Lung microvascular endothelial cell (primary cell): Measurements from ENCODE around the gene PKDCC. TPM values are rescaled to one million over a fixed set of nuclear protein-coding genes. Genes with fewer than 3 reads are reported as not detected.
A peak's percentile ranks its signal among the peaks of the same experiment; 100 is the strongest.

Experiments used
- DNase-seq, 2 donors: peaks; one replicate each; pipeline versions ENCODE4 v3.0.0 to v3.0.0-alpha.2; 2010; ENCODE audit warnings: low read depth in 2 of 2
- total RNA-seq: library from RNA; depleted of rRNA; stranded (reverse); fragments of >200 nt; gene quantifications from 2 replicates; pipeline ENCODE4 v1.2.1, GENCODE V29; 2014

Gene PKDCC
- total RNA-seq, 1 donor from 2014 or later: 4.2 TPM

DNA sequence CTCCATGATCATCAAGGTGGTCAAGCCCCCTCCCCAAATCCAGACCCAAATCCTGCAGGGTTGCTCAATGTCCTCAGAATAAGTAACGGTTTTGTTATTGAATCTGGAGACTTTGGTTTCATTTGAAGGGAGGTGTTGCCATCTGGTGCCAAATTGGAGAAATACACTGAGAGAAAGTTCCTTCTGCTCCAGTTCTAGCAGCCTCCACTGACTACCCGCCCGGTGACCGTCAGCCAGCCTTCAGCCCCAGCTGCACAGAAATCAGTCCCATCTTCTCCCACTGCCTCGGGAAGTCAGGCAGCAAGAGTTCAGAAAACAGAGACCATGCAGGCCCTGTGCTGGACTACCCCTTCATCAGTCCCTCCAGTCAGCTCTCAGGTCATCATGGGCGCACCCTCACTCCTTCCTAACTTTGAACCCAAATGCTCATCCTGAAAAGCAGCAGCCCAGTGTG lies 38.7 kb downstream of the PKDCC start:
- DNase-seq: peak; percentile 65 to 72

GRCh38 chr2:42087137-42087856 lies 39.5 kb downstream of the PKDCC start:
- DNase-seq: no peak

GRCh38 chr2:42087857-42088195 lies 40.0 kb downstream of the PKDCC start:
- no peak for DNase-seq

DNA sequence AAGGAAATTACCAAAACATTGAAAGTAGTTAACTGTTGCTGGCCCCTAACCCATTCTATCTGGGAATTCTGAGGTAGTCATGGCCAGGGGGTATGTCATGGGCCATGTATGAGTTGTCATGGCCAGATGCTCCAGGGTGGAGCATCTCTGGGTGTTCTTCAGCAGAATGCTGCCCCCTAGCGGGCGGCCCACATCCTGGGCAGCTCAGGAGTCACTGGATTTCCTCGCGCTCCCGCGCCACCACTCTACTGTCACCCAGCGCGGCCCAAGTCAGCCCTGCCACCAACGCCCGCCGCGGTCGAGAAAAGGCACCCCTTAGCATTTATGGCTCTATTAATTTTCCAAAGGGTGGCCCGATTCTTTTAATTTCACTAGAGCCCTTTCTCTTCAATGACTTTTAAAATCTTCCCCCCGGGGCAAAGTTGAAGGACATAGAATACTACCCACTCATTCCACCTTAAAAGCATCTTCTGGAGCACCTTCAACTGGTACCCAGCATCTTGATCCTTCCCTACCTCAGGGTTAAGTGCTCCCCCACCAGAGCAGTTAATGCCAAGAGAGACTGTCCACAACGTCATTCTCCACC lies 41.6 kb downstream of the PKDCC start:
- peak; percentile 65 to 74 for DNase-seq

DNA sequence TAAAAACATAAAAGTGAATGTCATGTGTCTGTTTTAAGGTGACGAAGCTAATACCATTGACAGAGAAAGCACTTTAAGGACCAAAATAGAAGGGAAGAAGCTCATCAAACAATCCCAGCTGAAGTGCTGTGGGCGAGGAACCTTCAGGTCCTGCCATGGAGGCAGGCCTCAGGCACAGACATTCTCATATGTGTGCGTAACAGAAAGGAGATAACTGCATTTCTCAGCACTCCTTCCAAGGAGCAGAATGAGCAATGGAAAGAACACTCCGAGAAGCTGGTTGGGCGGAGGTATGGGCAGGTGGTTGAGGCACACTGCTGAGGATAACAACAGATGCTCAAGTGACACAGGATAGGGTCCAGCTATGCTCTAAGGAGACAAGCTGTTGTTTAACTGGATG lies 42.4 kb downstream of the PKDCC start:
- no peak for DNase-seq

GRCh38 chr2:42091671-42092070 lies 43.9 kb downstream of the PKDCC start:
- DNase-seq: no peak

- peak in 1 of 2 donors; percentile 67 for DNase-seq
These were observed 44.5 kb downstream of the PKDCC start for GRCh38 chr2:42092084-42092996.

GRCh38 chr2:42094114-42094513 lies 46.3 kb downstream of the PKDCC start:
- no peak for DNase-seq

GRCh38 chr2:42095923-42096408 lies 48.1 kb downstream of the PKDCC start:
- DNase-seq: peak; percentile 78 to 88

- DNase-seq: no peak
These were observed 49.2 kb downstream of the PKDCC start for GRCh38 chr2:42096869-42097591.

GRCh38 chr2:42098571-42099437 lies 51.0 kb downstream of the PKDCC start:
- peak in 1 of 2 donors; percentile 26 for DNase-seq

- no peak for DNase-seq
These were observed 51.8 kb downstream of the PKDCC start for GRCh38 chr2:42099438-42100173.

DNA sequence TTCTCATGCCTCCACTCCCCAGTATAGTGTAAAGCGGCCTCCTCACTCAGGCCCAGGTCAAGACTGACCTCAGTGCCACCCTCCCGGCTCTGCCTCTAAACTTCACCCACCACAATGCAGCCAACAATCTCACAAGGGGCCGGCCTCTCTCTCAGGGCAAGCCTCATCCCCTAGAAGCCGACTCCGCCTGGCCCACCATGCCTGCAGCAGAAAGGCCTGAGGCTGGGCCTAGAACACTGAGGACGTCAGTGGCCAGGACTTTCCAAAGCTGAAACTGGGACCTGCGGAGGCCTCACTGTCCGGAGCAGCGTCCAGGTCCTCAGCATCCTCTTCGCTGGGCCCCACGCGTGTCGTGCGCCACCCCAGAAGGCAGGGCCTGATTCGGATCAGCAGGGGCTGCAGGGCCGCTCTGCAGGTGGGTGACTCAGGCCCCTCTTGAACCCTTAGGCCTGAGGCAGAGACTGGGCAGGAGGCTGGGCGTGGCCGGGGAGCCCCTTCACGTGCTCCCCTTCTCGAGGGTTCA lies 52.9 kb downstream of the PKDCC start:
- DNase-seq: no peak

- DNase-seq: peak; percentile 63 to 81
These were observed 53.6 kb downstream of the PKDCC start for GRCh38 chr2:42101206-42102023.

DNA sequence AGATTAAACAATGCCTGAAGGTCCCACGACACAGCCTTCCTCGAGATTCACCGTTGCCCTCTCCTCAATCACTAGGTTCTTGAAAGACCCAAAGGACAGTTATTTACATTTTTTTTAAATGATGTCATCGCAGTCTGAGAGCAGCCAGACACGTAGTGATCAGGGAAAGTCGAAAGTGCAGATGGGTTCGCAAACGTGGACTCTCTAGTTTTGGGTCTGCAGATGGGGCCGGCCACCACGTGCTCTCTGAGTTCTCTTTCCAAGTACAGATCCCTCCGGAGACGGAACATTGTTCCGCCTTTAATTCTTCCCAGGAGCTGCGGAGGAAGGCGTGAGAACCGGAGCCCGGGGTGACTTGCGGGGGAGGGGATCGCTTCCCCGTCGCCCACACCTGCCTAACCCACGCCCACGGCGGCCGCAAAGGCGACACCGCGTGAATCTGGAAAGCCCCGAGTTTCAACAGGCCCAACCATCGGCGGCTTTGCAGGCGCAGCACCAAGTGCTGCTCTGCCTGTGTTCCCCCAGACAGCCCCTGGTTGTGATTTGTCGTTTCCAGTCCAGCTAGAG lies 54.3 kb downstream of the PKDCC start:
- peak; percentile 27 to 59 for DNase-seq

- no peak for DNase-seq
These were observed 55.0 kb downstream of the PKDCC start for GRCh38 chr2:42102591-42103450.

- no peak for DNase-seq
These were observed 56.0 kb downstream of the PKDCC start for GRCh38 chr2:42103829-42104228.
